ENCODE data around the gene DND1.
A peak's percentile ranks its signal among the peaks of the same experiment; 100 is the strongest.
"Not testable (repeated sequence)": the region's sequence is repeated elsewhere in the genome, so short reads cannot be mapped to it uniquely, and the experiment has no call there.

Gene DND1

GRCh38 chr5:140672455-140673186, 755 bp downstream of the DND1 start:
- no peak for DNase-seq (ENCODE audit: low read depth)

GRCh38 chr5:140671472-140672125, 1.8 kb downstream of the DND1 start:
- DNase-seq (ENCODE audit: low read depth): no peak

- DNase-seq (ENCODE audit: low read depth): not testable (repeated sequence)
Observed at GRCh38 chr5:140671035-140671434, 2.3 kb downstream of the DND1 start.

GRCh38 chr5:140664359-140665119, 8.8 kb downstream of the DND1 start, which contains the start of gene WDR55:
WDR55 (plus strand) TSS chr5:140664904; CDS start chr5:140664913, 9 bp downstream.
- DNase-seq (ENCODE audit: low read depth): peak; percentile 95

DNA sequence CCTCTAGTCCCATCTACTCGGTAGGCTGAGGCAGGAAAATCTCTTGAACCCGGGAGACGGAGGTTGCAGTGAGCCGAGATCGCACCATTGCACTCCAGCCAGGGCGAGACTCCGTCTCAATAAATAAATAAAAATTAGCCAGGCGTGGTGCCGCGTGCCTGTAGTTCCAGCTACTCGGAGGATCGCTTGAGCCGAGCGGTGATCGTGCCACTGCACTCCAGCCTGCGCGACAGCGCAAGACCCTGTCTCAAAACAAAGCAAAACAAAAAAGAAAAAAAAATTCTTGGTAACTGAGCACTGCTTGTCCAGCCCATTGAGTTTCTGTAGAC, 9.4 kb downstream of the DND1 start:
- DNase-seq (ENCODE audit: low read depth): no peak

- not testable (repeated sequence) for DNase-seq (ENCODE audit: low read depth)
Observed at GRCh38 chr5:140660371-140660770, 13.0 kb downstream of the DND1 start.

- no peak for DNase-seq (ENCODE audit: low read depth)
Observed at GRCh38 chr5:140658870-140659269, 14.5 kb downstream of the DND1 start.

- DNase-seq (ENCODE audit: low read depth): no peak
Observed at GRCh38 chr5:140647042-140647419, 26.3 kb downstream of the DND1 start.

GRCh38 chr5:140642718-140643117, 30.7 kb downstream of the DND1 start:
- no peak for DNase-seq (ENCODE audit: low read depth)

DNA sequence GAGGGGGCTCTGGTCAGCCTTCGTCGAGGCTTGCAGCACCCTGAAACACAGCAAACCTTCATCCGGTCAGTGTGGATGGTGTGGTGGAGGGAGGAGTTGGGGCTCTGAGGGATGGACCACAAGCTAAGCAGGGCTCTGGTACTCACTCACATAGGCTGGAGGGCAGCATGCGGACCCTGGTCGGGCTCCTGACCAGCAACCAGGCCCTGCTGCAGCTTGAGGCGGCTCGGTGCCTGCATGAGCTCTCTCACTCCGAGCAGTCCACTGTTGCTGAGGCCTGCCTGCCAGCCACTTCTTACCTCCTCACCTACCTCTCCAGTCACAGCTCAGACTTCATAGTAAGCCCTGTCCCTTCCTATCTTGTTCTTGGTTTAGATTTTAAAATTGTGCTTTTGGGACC, 31.7 kb downstream of the DND1 start:
- no peak for DNase-seq (ENCODE audit: low read depth)

DNA sequence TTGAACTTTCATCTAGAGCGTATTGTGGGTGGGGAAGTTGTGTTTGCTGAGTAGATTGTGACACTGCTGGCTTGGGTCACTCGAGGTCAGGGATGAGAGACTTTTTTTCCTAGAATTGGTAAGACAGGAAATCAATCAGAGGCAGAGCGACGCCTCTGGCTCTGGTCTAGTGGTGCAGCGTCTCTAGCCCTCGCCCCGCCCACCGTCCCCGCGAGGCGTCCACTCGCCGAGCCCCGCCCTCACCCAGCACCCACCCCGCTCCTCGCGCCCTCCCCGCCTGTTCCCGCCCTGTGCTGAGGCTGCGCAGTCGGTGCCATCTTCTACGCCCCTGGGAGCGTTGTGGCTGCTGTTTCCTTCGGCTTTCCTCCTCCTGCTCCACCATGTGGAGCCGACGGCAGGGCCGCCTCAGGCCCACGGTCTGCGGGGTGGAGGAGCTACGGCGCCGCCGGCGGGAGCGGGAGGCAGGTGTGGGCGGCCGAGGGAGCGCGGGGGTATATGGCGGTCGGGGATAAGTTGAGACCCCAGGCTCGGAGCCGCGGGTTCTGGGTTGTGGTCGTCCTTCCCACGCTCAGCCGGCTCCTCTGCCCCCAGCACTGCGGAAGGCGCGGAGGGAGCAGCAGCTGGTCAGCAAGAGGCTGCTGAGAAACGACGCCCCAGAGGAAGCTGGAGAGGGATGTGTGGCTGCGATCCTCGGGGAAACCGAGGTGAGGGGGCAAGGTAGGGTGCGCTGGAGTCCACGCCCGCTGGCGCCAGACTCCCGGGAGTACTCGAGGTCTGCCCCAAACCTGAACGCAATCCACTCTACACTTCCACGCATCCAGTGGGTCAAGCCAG, 34.0 kb downstream of the DND1 start, which contains the start of gene TMCO6:
Gene TMCO6 (plus strand): TSS at position 304 of the 834 bp plus-strand sequence. CDS start 77 bp downstream, at position 381.
- peak; percentile 97 for DNase-seq (ENCODE audit: low read depth)

DNA sequence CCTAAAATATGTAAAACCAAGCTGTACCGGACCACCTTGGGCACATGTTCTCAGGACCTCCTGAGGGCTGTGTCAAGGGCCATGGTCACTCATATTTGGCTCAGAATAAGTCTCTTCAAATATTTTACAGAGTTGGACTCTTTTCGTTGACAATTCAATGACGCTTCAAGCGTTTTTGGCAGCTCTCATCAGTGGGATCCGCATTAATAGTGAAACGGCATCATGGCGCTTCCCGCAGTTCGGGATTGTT, 34.6 kb downstream of the DND1 start:
- DNase-seq (ENCODE audit: low read depth): not testable (repeated sequence)

DNA sequence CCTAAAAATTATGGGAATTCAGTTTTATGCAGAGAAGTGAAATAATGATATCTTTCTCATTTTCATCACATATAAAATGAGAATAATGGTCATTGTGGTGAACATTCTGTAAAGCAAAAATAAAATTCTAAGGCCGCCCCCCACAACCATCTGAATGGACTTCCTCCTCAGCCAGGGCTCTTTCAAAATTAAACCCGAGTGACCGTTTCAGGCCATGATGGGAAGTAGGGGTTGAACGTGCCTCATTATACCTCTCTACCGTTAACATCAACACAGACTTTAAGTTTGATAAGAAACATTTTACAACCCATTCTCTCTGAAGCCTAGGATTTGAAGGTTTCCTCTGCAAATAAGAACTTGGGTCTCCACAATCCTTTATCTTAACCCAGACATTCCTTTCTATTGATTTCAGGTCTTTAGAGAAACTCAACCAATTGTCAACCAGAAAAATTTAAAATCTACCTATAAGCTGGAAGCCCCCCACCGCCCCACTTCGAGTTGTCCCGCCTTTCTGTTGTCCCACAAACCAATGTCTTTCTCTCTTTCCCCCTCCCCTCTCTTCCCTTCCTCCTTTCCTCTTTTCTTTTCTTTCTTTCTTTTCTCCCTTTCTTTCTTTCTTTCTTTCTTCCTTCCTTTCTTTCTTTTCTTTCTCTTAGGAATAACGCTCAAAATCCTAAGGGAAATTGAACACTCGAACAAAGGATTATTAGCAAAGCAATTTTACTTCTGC, 35.8 kb downstream of the DND1 start:
- DNase-seq (ENCODE audit: low read depth): no peak

DNA sequence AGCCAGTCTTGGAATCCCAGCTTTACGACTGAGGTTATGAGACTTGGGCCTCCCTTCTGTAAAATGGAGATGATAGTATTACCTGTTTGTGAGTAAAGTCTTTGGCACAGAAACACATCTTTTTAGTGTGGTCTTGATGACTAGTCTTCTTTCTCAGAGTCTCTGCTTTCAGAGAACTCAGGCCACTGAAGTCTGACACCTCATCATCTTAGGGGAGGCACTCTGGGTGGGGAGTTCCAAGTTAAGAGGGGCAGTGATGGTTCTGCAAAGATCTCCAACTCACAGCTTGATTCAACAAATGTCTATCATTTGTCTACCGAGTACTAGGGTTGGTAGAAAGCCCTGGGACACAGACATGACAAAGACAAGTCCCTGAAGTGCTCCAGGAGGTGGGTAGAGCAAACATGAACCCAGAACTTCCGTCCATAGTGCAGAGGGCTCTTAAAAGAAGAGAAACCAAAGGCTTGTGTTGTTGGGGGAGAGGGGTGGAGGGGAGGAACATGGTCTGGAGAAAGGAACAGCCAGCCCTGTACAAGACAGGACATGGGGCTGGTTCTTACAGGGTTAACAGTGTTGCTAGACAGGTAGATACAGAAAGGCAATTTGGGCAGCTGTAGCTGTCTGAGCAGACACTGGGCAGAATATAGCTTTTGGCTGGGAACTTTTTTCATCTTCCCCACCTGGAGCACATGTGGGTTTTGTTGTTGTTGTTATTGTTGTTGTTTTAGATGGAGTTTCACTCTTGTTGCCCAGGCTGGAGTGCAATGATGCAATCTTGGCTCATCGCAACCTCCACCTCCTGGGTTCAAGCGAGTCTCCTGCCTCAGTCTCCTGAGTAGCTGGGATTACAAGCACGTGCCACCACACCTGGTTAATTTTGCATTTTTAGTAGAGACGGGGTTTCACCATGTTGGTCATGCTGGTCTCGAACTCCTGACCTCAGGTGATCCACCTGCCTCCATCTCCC, 37.8 kb downstream of the DND1 start:
- DNase-seq (ENCODE audit: low read depth): peak; percentile 2

GRCh38 chr5:140634103-140634502, 39.3 kb downstream of the DND1 start:
- no peak for DNase-seq (ENCODE audit: low read depth)

GRCh38 chr5:140633501-140633900, 39.9 kb downstream of the DND1 start:
- no peak for DNase-seq (ENCODE audit: low read depth)

GRCh38 chr5:140633021-140633471, 40.3 kb downstream of the DND1 start, which contains the start of gene CD14:
CD14 (minus strand) TSS chr5:140633175; CDS start chr5:140633071, 104 bp downstream.
- DNase-seq (ENCODE audit: low read depth): peak; percentile 6

GRCh38 chr5:140632366-140633020, 40.9 kb downstream of the DND1 start:
- peak; percentile 38 for DNase-seq (ENCODE audit: low read depth)

DNA sequence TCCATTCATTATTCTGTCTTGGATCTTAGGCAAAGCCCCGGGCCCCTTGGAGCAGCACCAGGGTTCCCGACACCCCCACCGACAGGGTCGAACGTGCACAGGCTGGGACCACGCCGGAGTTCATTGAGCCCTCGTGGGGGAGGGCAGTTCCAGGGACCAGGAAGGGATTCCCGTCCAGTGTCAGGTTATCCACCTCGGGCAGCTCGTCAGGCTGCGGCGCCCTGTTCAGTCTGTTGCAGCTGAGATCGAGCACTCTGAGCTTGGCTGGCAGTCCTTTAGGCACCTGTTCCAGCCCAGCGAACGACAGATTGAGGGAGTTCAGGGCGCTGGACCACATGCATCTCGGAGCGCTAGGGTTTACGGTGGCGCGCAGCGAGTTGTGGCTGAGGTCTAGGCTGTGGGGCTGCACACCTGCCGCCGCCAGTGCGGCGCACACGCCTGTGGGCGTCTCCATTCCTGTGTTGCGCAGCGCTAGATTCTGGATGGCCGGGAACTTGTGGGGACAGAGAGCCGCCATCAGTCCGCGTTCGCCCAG, 41.5 kb downstream of the DND1 start:
- peak; percentile 20 for DNase-seq (ENCODE audit: low read depth)
